ENCODE results near the gene GLIS1. TPM values are rescaled to one million over a fixed set of nuclear protein-coding genes. Genes with fewer than 3 reads are reported as not detected.

The GLIS1 gene
- total and polyA plus RNA-seq, 9 donors = 0.04 to 0.42 (median 0.08) TPM; not detected in 3

DNA sequence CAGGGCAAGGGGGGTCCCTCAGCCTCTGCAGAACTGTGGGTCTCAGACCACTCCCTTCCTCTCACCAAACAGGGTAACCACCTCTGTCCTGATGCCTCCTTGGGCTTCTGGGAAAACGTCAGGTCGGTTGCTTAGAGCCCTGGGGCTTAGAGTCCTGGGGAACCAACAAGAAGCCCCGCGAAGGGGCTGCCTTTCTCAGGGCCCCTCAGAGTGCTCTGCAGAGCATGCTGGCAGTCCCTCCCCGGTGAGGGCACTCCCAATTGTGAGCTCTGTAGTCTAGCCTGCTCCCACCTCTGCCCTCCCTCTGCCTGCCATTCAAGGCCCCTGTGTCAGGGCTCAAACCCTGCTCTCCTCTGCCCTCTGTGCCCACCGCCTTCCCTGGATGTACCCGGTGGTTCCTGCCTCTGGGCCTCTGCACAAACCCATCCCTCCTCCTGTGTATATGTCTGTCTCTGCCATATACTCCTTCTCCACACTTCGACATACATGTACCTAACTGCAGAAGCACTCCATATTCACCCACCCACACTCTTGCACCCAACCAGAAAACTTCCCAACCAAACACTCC is 187.5 kb downstream of the GLIS1 start:
- H3K4me3 ChIP-seq (ENCODE audit: low read length) = no peak overlapping the region
- H3K4me1 ChIP-seq (ENCODE audit: control insufficient read depth, insufficient read depth, low read length) = no peaks in the 10 kb centered on the region
- no peak overlapping the region for H3K27ac ChIP-seq (ENCODE audit: low read length)
- 74% methylated on average over 8 of the region's 8 CpGs for WGBS (ENCODE audit: insufficient coverage)
- H3K27me3 ChIP-seq (ENCODE audit: control insufficient read depth, insufficient read depth, low read length) = no peaks in the 10 kb centered on the region
- no peaks in the 10 kb centered on the region for H3K36me3 ChIP-seq (ENCODE audit: control insufficient read depth, insufficient read depth, low read length)
- no peak for DNase-seq
- H3K9me3 ChIP-seq (replicated peaks; ENCODE audit: control insufficient read depth, low read depth, low read length) = no peaks in the 10 kb centered on the region

DNA sequence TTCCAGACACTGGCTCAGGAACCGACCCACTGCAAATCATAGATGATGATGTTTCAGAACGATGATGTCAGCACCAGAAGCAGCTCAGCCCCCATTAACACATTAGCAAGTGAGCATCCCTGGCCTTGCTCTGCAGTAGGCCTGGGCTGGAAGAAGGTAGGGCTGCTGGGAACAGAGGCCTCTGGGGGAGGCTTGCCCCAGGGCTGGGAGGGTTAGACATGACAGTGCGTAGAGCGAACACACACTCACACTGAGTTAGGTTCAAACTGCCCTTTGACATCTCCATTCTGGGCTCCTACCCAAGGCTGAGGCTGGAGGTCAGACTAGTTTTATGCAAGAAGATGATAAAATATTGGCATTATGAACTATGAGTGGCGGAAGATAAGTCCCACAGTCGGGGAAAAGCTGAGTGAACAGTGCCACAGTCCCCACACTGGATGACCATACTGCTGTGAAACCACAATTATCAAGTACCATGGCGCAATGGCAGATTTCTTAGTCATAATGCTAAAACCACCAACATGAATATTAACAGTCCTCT is 188.7 kb downstream of the GLIS1 start:
- no peaks in the 10 kb centered on the region for H3K36me3 ChIP-seq (ENCODE audit: control insufficient read depth, insufficient read depth, low read length)
- WGBS (ENCODE audit: insufficient coverage) = 75% methylated on average over 2 of the region's 7 CpGs
- no peak overlapping the region for H3K4me3 ChIP-seq (ENCODE audit: low read length)
- DNase-seq = no peak
- no peaks in the 10 kb centered on the region for H3K9me3 ChIP-seq (replicated peaks; ENCODE audit: control insufficient read depth, low read depth, low read length)
- peaks cover 8% of the 10 kb centered on the region for H3K4me1 ChIP-seq (ENCODE audit: control insufficient read depth, insufficient read depth, low read length)
- H3K27me3 ChIP-seq (ENCODE audit: control insufficient read depth, insufficient read depth, low read length) = peaks cover 3% of the 10 kb centered on the region
- H3K27ac ChIP-seq (ENCODE audit: low read length) = no peak overlapping the region

DNA sequence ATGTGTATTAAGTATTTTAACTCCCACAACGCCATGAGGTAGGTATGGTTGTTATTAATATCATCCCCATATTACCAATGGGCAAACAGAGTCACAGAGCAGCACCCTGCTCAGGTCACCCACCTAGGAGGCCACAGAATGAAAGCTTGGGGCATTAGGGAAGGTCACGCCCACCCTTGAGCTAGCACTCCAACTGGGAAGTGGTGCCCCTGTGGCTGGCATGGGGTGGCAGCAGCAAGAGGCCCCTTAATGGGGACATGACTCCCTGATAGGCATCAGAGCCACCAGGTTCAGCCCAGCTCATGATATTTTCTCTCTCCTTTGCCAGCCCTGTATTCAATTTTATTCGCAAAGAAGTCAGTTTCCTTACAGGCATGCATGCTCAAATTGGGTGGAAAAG is 189.2 kb downstream of the GLIS1 start:
- WGBS (ENCODE audit: insufficient coverage) = 93% methylated on average over 2 of the region's 3 CpGs
- Histone ChIP-seq H3K27me3 (ENCODE audit: control insufficient read depth, insufficient read depth, low read length) (peaks cover 3% of the 10 kb centered on the region), H3K4me1 (ENCODE audit: control insufficient read depth, insufficient read depth, low read length) (peaks cover 8% of the 10 kb centered on the region), H3K36me3 (ENCODE audit: control insufficient read depth, insufficient read depth, low read length) (no peaks in the 10 kb centered on the region), H3K4me3 (ENCODE audit: low read length) (no peak overlapping the region), H3K27ac (ENCODE audit: low read length) (no peak overlapping the region), H3K9me3 (replicated peaks; ENCODE audit: control insufficient read depth, low read depth, low read length) (no peaks in the 10 kb centered on the region)
- DNase-seq = no peak

DNA sequence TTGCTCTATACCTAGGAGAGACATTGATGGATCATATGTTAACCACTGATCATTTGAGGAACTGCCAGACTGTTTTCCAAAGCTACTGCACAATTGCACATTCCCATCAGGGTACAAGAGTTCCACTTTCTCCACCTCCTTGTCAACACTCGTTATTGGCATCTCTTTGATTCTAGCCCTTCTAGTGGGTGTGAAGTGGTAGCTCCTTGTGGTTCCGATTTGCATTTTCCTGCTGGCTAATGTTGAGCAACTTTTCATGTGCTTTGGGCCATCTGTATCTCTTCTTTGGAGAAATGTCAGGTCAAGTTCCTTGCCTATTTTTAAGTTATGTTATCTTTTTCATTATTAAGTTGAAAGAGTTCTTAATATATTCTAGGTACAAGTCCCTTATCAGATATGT is 189.7 kb downstream of the GLIS1 start:
- WGBS (ENCODE audit: insufficient coverage) = no CpG with 5 or more reads among the region's 2 CpGs

DNA sequence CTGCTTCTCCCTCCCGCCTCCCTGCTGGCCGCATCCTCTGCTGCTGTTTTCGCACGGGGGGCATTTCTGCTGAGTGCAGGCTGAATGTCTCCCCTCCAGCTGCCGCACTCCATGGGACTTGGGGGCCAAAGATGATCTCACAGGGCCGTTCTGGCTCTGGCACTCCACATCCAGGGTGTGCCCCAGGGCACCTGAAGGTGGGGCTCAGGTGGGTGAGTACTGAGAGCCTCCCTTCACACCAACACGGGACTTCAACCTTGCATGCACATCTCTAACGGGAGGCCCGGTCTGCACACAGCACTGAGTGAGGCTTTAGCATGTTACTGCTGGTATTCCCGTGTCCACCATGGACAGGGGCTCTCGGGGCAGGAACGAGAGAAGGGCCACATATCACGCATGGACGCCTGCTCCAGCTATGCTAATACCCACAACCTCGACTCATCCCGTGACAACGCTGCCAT is 190.9 kb downstream of the GLIS1 start:
- Histone ChIP-seq H3K4me1 (ENCODE audit: control insufficient read depth, insufficient read depth, low read length) (peaks cover 11% of the 10 kb centered on the region), H3K27ac (ENCODE audit: low read length) (no peak overlapping the region), H3K4me3 (ENCODE audit: low read length) (no peak overlapping the region), H3K27me3 (ENCODE audit: control insufficient read depth, insufficient read depth, low read length) (peaks cover 7% of the 10 kb centered on the region), H3K36me3 (ENCODE audit: control insufficient read depth, insufficient read depth, low read length) (no peaks in the 10 kb centered on the region), H3K9me3 (replicated peaks; ENCODE audit: control insufficient read depth, low read depth, low read length) (no peaks in the 10 kb centered on the region)
- WGBS (ENCODE audit: insufficient coverage) = 82% methylated on average over 15 of the region's 17 CpGs
- DNase-seq = no peak

More for the DNA sequence above, 189.7 kb downstream of the GLIS1 start:
- Histone ChIP-seq H3K27ac (ENCODE audit: low read length) (no peak overlapping the region), H3K4me3 (ENCODE audit: low read length) (no peak overlapping the region), H3K9me3 (replicated peaks; ENCODE audit: control insufficient read depth, low read depth, low read length) (no peaks in the 10 kb centered on the region), H3K27me3 (ENCODE audit: control insufficient read depth, insufficient read depth, low read length) (peaks cover 3% of the 10 kb centered on the region), H3K4me1 (ENCODE audit: control insufficient read depth, insufficient read depth, low read length) (peaks cover 8% of the 10 kb centered on the region), H3K36me3 (ENCODE audit: control insufficient read depth, insufficient read depth, low read length) (no peaks in the 10 kb centered on the region)
- DNase-seq = no peak

DNA sequence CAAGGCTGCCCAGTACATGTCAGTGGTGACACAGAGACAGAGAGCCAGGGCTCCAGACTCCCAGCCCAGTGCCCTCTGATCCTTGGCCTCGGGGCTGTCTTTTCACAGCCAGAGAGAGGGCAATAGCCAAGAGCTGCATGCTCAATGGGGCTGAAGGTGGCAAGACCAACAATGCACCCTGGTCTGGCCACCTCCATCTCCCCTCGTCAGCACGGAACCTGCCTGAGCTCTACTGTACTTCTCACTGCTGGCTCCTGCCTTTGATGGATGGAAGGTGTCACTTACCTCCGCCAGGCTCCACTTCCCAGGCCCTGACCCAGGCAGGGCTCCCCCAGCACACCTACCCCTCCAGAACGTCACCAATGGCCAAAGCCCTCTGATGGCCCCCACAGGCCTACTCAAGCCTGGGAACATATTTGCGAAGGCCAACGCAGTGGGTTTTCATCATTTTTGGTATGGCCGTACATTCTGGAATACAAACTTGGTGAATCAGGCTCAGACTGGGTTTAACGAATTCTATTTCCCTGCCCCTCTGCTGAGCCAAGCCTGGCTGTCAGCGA is 191.7 kb downstream of the GLIS1 start:
- Histone ChIP-seq H3K4me3 (ENCODE audit: low read length) (no peak overlapping the region), H3K9me3 (replicated peaks; ENCODE audit: control insufficient read depth, low read depth, low read length) (no peaks in the 10 kb centered on the region), H3K27ac (ENCODE audit: low read length) (no peak overlapping the region), H3K27me3 (ENCODE audit: control insufficient read depth, insufficient read depth, low read length) (peaks cover 7% of the 10 kb centered on the region), H3K4me1 (ENCODE audit: control insufficient read depth, insufficient read depth, low read length) (peaks cover 13% of the 10 kb centered on the region), H3K36me3 (ENCODE audit: control insufficient read depth, insufficient read depth, low read length) (no peaks in the 10 kb centered on the region)
- DNase-seq = no peak
- 87% methylated on average over 7 of the region's 10 CpGs for WGBS (ENCODE audit: insufficient coverage)

DNA sequence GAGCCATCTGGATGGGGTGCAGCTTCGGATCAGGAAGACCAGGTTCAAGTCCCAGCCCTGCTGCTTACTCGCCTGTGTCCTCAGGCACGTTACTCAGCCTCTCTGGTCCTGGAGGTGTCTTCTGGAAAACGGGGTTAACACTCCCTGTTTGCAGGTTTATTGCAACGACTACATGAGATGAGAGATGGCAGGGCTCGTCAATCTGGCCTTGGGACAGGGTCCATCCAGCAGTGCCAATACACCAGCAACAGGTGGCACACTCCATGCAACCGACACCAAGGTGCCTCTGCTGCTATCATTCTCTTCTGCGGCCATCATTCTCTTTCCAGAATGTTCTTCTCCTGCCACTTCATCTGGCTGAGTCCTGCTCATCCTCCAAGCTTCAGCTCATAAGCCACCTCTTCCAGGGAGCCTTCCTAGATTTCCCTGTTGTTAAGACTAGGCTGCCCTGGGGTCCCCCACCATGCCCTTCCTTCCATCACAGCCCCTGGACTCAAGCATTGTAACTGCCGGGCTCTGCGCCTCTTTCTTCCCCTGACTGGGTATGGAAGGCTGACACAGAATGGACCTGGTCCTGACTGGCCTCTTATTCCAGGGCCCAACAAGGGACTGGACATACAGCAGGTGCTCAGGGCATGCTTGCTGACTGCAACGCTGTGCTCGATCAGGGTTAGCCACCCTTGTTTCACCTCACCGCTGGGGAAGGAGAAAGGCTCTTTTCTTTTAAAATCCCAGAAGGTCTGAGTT is 192.4 kb downstream of the GLIS1 start:
- H3K27ac ChIP-seq (ENCODE audit: low read length) = no peak overlapping the region
- peaks cover 19% of the 10 kb centered on the region for H3K4me1 ChIP-seq (ENCODE audit: control insufficient read depth, insufficient read depth, low read length)
- 71% methylated on average over 11 of the region's 13 CpGs for WGBS (ENCODE audit: insufficient coverage)
- no peak for DNase-seq
- no peak overlapping the region for H3K4me3 ChIP-seq (ENCODE audit: low read length)
- no peaks in the 10 kb centered on the region for H3K36me3 ChIP-seq (ENCODE audit: control insufficient read depth, insufficient read depth, low read length)
- H3K27me3 ChIP-seq (ENCODE audit: control insufficient read depth, insufficient read depth, low read length) = peaks cover 7% of the 10 kb centered on the region
- no peaks in the 10 kb centered on the region for H3K9me3 ChIP-seq (replicated peaks; ENCODE audit: control insufficient read depth, low read depth, low read length)

DNA sequence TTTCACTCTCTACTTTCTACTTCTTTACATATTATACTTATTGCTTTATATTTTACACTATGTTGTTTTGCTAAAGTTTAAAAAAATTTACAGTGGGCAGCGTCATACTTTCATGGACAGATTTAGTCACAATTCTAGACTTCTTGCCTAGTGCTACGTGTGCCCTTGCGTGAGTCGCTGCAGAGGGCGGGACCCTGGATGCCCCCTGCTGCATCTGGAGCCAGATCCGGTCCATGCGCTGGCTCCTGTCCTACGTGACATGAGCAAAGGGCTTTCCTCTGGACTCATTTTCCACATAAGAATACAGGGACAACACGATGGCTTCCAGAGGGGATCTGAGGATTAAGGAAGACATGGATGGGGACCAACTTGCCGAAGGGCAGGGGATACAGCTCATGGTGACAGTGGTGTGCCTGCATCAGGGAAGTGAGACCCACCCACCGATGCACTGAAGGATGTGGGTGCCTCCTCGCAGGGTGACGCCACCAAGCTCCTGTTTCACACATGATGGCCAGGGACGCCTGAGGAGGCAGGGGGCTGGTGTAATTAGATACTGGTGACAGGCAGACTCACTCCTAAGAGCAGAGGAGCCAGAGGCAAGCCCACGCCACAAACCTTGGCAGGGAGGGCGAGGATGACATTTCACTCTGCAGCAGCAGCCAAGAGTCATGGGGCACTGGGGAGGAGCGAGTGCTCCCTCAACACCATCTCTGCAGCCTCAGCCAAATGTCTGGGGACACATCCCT is 193.1 kb downstream of the GLIS1 start:
- H3K4me1 ChIP-seq (ENCODE audit: control insufficient read depth, insufficient read depth, low read length) = peaks cover 24% of the 10 kb centered on the region
- no peak overlapping the region for H3K4me3 ChIP-seq (ENCODE audit: low read length)
- peaks cover 7% of the 10 kb centered on the region for H3K27me3 ChIP-seq (ENCODE audit: control insufficient read depth, insufficient read depth, low read length)
- DNase-seq = peak; percentile 64
- no peaks in the 10 kb centered on the region for H3K36me3 ChIP-seq (ENCODE audit: control insufficient read depth, insufficient read depth, low read length)
- H3K27ac ChIP-seq (ENCODE audit: low read length) = no peak overlapping the region
- no peaks in the 10 kb centered on the region for H3K9me3 ChIP-seq (replicated peaks; ENCODE audit: control insufficient read depth, low read depth, low read length)
- 42% methylated on average over 11 of the region's 17 CpGs for WGBS (ENCODE audit: insufficient coverage)

DNA sequence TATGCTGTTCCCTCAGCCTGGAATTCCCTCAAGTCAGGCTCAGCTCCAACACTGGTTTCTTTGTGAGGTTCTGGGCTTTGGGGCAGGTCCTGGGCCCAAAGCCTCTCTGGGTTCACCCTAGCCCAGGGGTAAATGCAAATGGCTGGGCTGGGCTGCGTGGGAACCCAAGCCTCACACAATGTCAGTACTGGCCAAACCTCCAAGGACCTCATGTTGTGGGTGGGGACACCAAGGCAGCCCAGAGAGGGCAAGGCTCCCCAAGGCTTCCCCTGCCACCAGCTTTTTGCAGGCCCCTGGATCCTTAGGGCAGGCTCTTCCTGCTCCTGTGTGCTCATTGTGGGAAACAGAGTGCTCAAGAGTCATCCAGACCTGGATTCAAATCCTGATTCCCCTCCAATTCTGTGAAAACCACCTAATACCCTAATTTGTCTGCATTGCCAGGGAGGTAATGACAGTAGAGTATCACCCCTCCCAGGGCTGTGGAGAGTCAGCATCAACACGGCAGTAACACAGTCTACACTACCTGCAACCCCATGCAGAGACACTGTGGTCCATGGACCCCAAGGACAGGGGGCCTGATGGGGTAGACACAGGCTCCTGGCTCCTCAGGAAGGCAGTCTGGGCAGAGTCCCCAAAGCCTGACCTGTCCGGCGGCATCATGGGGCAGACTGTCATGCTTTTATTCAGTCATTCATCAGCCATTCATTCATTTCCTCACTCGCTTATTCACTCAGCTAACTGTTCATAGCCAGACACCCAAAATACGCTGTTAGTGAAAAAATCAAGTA is 194.0 kb downstream of the GLIS1 start:
- no peak for DNase-seq

More for the DNA sequence above, 194.0 kb downstream of the GLIS1 start:
- H3K4me3 ChIP-seq (ENCODE audit: low read length) = no peak overlapping the region
- no peaks in the 10 kb centered on the region for H3K36me3 ChIP-seq (ENCODE audit: control insufficient read depth, insufficient read depth, low read length)
- WGBS (ENCODE audit: insufficient coverage) = 80% methylated on average over 1 of the region's 6 CpGs
- peaks cover 24% of the 10 kb centered on the region for H3K4me1 ChIP-seq (ENCODE audit: control insufficient read depth, insufficient read depth, low read length)
- peaks cover 7% of the 10 kb centered on the region for H3K27me3 ChIP-seq (ENCODE audit: control insufficient read depth, insufficient read depth, low read length)
- no peak overlapping the region for H3K27ac ChIP-seq (ENCODE audit: low read length)
- H3K9me3 ChIP-seq (replicated peaks; ENCODE audit: control insufficient read depth, low read depth, low read length) = no peaks in the 10 kb centered on the region
